HG02938 (cell line): Measurements from ENCODE around the gene GGA2.
"Not testable (repeated sequence)": the region's sequence is repeated elsewhere in the genome, so short reads cannot be mapped to it uniquely, and the experiment has no call there.

ENCODE experiments used
- ATAC-seq: cut with Tn5 transposase; IDR thresholded peaks from one replicate; pipeline ENCODE4 v1.9.1; 2021; ENCODE audit warnings: mild to moderate bottlenecking, moderate library complexity; ENCODE audit not compliant: unreplicated experiment

The GGA2 gene

GRCh38 chr16:23527961-23528643 is 17.8 kb upstream of the GGA2 start:
- ATAC-seq = no peak

DNA sequence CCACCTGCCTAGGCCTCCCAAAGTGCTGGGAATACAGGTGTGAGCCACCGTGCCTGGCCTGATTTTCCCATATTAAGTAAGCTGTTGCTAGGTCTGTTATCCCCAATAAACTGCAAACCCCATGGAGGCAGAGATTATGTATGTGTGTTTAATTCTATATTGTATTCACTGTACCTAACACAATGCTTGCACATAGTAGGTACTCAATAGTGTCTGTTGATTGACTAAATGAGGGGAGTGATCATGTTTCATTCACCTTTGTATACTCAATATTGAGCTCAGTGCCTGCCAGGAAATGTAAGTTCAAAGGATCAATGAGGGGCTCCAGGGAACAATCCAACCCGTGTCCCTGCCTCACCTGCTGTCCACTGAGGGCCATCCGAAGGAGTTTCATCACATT is 14.6 kb upstream of the GGA2 start:
- ATAC-seq = no peak

GRCh38 chr16:23523876-23524385 is 13.6 kb upstream of the GGA2 start:
- no peak for ATAC-seq

- no peak for ATAC-seq
These were observed 13.0 kb upstream of the GGA2 start for GRCh38 chr16:23523321-23523720.

GRCh38 chr16:23521965-23522364 is 11.7 kb upstream of the GGA2 start:
- ATAC-seq = no peak

DNA sequence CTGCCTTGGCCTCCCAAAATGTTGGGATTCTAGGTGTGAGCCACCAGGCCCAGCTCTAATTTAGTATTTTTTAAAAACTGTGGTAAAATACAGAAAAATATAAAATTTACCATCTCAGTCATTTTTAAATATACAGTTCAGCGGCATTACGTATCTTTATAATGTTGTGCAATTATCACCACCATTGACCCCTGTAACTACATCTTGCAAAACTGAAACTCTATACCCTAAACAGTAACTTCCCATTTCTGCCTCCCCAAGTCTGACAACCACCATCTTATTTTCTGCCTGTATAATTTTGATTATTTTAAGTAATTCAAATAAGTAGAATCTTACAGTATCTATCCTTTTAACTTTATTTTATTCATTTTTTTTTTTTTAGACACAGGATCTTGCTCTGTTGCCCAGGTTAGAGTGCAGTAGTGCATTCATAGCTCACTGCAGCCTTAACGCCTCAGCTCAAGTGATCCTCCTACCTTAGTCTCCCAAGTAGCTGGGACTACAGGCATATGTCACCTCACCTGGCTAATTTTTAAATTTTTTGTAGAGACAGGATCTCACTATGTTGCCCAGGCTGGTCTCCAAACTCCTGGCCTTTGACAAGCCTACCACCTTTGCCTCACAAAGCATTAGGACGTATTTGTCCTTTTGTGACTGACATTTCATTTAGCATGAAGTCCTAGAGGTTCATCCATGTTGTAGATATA is 10.9 kb upstream of the GGA2 start:
- ATAC-seq = no peak

DNA sequence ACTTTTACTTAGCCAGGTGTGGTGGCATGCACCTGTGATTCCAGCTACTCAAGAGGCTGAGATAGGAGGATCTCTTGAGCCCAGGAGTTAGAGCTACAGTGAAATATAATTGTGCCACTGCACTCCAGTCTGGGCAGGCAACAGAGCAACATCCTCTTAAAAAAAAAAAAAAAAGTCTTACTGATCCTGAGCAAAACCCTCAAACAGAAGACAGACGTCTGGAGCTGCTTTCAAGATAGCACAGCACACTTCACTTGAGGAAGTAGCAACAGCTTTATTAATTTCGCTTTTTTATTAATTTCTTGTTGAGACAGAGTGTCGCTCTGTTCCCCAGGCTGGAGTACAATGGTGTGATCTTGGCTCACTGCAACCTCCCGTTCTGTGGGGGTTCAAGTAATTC is 10.2 kb upstream of the GGA2 start:
- ATAC-seq = no peak

DNA sequence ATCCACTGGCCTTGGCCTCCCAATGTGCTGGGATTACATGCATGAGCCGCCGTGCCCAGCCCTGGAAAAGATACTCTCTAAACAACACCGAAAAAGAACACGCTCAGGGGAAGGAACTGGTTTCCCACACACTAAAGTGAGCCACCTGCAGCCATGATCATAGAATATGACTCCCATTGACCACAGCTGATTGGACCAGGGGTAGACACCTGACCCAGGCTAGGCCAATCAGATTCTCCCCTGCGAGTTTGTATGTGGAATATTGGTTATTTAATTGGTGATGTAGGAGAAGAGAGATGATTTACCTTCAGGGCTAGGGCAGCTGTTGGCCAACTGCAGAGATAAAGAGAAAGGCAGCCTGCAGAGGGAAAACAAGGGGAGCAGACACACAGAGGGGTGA is 9.0 kb upstream of the GGA2 start:
- no peak for ATAC-seq

- no peak for ATAC-seq
These were observed 8.2 kb upstream of the GGA2 start for GRCh38 chr16:23518435-23518891.

DNA sequence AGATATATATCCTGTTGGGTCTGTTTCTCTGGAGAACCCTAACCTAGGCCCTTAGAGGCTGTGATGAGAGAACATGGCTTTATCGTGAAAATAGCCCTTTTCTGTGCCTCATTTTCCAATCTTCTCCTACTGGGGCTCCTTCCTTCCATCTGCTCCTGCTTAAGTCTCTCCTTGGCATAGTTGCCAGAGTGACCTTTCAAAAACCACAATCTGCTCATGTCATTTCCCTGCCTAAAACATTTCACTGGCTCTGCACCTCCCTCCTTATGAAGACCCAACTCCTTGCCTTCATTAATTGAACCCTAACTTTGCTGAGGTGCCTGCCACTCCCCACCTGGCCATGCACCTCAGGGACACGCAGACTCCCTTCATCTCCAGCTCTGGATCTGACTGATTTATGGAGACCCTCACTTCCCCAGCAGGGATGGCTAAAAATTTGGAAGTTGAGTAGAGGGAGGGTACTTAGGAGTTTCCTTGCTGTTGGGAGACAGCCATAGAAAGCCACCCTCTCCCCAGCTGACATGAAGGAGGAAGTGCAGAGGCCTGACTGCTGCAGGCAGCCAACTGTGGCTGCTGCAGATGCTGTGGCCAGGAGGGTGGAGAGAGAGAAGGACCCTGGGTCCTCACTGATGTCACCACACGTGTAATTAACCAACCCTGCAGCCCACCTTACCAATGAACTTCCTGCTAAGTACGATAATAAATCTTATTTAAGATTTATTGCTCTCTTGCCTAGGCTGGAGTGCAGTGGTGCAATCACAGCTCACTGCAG is 6.3 kb upstream of the GGA2 start:
- no peak for ATAC-seq

DNA sequence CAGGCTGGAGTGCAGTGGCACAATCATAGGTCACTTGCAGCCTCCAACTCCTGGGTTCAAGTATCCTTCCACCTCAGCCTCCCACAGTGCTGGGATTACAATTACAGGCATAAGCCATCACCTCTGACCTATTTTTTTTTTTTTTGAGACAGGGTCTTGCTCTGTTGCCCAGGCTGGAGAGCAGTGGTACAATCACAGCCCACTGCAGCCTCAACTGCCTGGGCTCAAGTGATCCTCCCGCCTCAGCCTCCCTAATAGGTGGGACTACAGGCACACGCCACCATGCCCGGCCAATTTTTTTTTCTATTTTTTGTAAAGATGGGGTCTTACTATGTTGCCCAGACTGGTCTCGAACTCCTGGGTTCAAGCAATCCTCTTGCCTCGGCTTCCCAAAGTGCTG is 5.6 kb upstream of the GGA2 start:
- ATAC-seq = no peak

GRCh38 chr16:23514381-23515152 is 4.3 kb upstream of the GGA2 start:
- no peak for ATAC-seq

DNA sequence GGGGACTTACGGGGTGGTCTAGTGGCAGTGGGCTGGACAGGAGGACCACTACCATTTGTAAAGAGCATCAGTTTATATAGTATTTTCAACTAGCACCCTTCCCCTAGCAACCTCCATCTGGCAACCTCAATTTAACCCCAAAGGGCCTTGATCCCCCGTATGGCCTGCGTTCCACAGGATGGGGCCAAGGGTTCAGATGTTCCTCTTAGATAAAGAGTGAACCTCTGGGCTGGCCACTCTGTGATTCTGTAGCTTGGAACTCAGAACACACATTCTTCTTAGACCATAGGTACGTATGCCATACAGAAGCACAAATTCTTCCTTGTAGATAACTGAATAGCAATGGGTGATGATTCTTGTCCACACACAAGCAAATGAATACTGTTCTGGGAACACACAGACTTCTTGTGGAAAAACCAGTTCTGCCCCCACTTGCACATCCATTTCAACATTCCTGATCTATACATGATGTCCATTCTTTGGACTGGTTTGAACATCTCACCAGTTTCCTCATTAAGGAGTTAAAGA is 1.9 kb upstream of the GGA2 start:
- ATAC-seq = no peak

DNA sequence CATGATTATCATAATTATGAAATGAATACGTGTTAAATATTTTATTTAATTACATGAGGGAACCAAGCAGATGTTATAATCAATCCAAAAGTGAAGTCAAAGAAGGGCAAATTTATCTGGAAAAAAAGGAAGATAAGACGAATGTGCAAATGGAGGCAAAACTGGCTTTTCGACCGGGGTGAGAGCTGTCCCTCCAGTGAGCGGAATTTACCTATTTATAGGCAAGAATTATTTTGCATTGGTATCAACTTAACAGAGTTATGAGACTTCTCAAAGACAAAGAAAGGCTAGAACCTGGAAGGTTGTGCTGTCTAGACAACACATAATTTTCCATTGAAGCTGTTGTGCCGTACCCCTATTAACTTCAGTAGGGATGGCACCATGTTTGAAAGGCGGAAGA is 1.4 kb upstream of the GGA2 start:
- ATAC-seq = no peak

GRCh38 chr16:23510915-23511270 is 599 bp upstream of the GGA2 start:
- not testable (repeated sequence) for ATAC-seq

DNA sequence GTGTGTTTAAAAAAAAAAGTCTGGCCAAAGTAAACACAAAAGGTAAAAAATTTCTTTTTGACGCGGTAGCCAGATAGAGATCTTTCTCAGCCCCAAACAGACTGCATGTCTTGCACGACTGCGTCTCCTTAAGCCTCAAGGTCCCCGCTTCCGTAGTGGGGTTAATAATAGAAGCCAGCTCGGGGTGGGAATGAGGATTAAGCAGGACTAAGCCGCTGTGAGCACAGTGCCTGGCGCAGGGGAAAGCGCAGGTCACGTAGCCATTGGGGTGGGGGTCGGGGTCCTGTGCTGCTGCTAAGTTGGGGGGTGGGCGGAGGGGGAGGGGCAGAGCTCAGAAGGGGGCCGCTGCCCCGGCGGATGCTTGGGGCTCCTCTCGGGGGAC is 521 bp downstream of the GGA2 start:
- ATAC-seq = no peak

- no peak for ATAC-seq
These were observed 896 bp downstream of the GGA2 start for GRCh38 chr16:23509441-23509754.

DNA sequence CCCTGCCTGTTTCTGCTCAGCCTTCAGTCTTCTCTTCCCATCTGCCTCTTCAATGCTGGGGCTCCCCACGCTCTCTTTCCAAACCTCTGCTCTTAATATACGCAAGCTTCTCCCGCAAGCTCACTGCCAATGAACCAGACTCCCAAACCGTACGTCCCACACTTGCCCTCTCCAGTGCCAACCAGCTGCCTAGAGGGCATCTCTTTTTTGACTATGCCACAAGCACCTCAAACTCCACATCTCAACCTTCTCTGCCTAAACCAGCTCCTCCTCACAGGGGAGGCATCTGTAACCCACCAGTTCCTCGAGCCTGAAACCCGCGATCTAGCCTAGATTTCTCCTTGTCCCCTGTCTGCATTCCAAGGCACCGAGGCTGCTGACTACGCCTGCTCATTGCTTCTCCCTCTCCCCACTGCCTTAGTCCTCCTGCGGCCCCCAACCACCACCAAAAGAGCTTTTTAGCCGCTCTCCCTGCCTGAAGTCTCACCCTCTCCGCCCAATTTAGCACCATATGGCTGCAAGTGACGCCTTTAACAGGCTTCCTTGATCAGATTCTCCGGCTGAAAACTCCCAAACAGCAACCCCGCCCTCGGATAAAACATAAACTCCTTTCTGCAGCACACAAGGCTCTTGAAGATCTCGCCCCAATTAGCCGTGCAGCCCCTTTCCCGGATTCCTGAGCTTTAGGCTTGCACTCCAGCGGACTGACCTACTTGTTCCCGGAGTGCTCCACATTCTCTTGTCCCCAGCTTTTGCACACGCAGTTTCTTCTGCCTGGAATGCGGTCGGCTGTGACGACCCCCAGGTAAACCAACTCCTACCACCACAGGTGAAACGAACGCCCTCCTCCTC is 1.5 kb downstream of the GGA2 start:
- ATAC-seq = no peak

GRCh38 chr16:23506606-23506994 is 3.7 kb downstream of the GGA2 start:
- no peak for ATAC-seq
